Fibroblast of skin of left biceps (primary cell): ENCODE measurements around the gene TMEM106C.

Experiments
- DNase-seq, 2 experiments: peaks; one replicate each; pipeline ENCODE4 v3.0.0-alpha.2; 2013; ENCODE audit warnings: low read depth in 2 of 2

TMEM106C gene

DNA sequence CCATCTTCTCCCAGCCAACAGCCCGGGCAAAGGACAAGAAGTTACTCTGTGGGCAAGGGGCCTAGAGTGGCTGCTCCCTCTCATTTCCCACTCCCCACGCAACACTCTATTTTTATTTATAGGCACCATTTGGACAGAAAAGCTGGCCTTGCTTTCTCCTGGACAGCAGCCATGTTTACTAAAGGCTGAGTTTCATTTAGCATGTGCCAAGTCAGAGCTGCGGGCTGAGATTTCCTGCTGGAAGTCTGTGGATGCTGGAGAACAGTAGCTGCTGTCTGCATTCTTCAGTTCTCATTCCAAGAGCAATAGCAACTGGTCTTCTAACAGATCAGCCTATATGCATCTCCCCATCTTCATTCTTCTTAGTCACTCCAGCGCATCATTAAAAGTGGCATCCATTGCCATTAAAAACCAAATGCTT, 32.6 kb downstream of the TMEM106C start:
- DNase-seq, result no peak

DNA sequence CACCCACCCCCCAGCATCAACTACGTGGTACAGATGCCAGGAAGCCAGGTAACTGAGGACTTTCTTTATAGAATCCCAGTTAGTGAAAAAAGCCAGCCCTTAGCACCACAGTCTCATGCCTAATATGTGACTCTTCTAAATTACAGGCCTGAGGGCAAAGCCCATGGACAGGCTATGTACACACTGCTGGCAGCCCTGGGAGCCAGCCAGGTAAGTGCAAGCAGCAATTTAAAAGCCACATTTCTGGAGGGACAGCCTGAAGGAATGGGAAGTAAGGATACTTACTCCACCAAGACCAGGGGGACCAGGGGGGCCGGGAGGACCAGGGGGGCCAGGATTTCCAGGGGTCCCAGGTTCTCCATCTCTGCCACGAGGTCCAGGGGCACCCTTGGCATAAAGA, 33.9 kb downstream of the TMEM106C start:
- no peak for DNase-seq

DNA sequence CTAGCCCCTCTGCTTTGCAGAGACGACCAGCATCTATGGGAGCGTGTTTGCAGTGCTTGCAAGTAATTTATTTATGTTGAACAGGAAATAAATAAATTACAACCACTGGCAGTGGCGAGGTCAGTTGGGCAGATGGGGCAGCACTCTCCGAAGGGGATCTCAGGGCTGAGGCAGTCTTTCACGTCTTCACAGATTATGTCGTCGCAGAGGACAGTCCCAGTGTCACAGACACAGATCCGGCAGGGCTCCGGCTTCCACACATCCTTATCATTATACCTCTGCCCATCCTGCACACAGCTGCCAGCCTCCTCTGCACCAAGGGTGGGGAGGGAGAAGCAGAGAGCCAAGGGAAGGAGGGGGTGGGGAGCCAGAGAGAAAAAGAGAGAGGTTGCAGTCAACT, 36.4 kb downstream of the TMEM106C start:
- DNase-seq, result no peak

DNA sequence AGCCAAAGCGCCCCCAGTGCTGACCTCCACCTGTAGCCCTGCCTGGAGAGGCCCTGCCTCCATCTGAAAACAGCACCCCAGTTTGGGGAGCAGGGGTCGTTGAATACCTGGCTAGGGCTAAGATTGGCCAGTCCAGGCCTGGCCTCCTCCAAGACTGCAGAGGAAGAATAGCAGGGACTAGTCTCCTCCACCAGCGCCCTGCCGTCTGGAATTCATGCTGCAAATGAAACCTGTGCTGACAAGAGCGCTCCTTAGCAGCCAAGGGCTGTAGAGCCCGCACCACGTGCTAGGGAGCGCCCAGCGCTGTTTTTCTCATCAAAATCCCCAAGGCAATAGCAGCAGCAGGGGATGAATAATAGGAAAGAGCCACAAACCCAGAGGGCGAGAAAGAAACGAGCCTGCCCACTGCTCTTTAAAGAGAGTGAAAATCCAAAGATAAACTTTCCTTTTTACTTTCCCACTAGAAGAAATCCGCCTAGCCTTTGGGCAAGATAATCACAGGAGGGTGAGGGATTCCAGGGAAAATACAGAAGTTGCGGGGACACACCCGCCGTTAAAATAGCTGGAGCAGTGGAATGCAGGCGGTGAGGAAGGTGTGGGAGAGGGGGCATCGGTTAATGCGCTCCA, 37.6 kb downstream of the TMEM106C start:
- DNase-seq, result no peak

DNA sequence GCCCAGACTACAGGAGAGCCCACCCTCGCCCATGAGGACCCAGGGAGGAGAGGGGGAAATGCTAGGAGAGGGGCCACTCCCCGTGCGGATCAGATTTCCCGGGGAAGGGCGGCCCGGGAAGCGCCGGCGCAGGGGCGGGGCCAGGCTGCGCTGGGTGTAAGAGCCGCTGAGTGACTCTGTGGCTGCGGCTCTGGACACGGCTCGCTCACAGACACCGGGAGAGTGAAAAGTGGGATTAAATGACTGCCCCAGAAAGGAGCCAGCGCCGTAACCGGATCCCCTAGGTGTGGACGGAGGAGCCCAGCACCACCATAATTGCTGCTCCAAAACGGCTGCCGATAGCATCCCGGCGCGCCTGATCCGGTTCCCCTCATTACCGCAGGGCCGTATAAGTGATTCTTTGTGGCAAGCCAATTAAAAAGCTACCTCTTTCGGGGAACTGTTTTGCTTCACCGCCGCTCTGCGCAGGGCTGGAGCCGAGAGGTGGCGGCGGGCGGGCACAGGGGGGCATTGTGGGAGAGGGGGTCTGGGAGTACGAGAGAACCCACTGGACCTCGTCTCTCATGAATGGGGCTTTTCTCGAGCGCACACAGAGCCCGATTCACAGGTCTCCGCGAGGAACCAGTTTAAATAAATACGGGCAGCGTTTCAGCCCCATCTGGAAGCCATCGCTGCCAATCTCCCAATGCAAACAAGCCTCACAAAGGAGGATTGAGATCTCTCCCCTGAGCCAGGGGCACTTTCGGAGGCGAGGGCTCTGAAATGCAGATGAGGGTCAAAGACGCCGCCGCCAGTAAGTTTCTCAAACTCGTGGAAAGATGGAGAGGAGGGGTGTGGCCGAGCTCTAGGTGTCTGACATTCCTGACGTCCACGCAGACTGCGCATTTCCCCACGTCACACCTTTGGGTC, 38.4 kb downstream of the TMEM106C start:
- no peak for DNase-seq

DNA sequence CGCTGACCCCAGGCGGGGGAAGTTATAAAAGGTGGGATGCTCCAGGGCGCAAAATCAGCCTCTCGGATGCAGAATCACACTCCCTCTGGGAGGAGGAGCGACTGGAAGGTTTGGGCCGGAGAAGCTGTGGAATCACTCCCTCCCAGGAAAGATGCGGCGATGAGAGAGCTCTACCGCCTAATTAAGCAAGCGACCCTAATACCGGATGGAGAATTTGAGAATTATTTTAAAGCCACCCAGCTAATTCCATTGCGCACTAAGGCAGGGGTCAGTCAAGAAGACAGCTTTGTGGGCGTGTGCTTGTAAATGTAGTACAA, 39.0 kb downstream of the TMEM106C start:
- DNase-seq, result no peak

DNA sequence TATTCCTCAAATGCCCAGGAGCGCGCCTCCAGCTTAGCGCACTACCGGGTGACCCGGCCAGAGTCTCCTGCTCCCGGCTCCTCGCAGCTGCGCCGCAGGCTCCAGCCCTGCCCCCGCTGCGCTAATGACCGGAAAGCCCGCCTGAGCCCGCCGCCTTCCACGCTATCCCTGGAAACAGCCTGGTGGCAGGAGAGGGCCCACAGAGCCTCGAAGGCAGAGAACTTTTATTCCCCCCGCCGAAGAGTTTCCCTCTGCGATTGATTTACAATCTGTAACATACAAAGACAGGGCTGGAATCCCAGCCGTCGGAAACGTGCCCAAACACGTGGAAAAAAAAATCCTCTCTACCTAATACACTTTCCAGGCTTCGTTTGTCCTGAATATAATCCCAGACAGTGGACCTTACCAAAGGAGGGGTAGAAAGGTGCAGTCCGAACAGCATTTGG, 39.4 kb downstream of the TMEM106C start:
- DNase-seq, result no peak

DNA sequence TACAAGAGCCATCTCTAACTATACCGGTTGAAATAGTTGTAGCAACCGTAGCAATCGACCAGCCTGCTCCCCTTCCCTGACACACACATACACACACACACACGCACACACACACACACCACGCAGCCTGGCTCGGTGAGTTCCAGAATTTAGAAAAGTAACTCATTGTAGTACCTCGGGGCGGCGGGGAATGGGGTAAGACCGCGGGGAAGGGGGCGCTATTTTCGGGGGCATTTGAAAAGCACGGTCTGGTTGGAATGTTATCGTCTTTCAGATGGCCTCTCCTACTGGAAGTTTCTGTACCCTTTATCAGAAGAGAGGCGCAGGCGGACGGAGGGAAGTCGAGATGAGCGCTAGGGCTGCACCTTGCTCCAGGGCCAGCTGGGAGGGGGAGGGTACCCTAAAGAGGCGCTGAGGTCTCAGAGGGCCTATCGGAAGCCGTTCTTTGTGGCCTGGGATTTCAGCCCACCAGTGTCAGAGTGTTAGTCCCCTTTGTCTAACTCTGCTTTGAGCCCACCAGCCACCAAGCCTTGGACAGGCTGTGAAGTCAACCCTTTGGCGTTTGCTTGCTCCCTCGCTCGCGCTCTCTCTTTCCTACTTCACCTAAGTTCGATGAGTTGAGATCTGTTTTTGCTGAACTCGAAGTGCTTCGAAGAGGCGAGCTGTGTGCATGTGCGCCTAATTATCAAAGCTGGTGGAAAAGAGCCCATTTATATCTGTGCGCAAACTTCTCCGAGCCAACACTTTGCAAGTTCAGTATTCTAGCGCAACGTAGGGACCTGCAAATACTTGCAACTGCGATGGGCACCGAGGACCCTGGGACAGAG, 40.0 kb downstream of the TMEM106C start:
- no peak for DNase-seq

DNA sequence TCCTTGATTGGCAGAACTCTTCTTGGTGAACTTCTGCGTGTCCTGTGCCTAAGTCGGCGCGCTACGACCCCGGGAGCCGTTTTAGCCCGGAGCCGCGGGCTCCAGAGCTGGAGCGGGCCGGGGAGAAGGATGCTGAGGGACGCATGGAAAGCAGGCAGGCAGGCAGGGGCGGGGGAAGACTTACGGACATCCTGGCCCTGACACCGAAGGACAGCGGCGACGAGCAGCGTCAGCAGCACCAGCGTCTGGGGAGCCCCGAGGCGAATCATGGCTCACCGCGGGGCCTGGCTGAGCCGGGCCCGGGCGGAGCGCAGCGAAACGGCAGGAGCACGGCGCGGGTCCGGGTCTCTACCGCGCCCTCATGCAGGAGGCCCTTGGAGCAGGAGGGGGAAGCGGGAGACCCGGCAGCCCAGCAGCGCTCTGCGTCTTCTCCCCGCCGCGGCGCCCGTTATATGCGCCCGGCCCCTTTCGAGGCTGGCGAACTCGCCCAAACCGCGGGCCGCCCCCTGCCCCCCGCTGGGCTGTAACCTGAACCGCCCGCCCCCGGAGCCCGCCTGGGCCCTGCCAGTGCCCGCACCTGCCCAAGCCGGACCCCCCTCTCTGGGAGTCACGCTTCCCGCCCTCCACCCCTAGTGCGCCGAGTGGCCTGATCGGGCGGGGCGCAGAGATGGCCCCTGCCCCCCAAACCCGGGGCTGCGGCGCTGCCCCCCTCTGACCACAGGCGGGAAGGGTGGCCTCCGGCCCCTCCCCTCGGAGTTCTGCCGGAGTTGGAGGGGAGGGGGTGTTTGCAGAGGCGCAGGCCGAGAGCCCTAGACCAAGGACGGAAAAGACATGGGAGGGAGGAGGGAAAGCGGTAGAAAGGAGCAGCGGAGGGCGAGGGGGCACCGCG, 40.9 kb downstream of the TMEM106C start, which contains the start of gene COL2A1:
Gene COL2A1 (minus strand): TSS at position 424 of the 889 bp plus-strand sequence. CDS start 155 bp downstream, at position 269.
- DNase-seq, result no peak

DNA sequence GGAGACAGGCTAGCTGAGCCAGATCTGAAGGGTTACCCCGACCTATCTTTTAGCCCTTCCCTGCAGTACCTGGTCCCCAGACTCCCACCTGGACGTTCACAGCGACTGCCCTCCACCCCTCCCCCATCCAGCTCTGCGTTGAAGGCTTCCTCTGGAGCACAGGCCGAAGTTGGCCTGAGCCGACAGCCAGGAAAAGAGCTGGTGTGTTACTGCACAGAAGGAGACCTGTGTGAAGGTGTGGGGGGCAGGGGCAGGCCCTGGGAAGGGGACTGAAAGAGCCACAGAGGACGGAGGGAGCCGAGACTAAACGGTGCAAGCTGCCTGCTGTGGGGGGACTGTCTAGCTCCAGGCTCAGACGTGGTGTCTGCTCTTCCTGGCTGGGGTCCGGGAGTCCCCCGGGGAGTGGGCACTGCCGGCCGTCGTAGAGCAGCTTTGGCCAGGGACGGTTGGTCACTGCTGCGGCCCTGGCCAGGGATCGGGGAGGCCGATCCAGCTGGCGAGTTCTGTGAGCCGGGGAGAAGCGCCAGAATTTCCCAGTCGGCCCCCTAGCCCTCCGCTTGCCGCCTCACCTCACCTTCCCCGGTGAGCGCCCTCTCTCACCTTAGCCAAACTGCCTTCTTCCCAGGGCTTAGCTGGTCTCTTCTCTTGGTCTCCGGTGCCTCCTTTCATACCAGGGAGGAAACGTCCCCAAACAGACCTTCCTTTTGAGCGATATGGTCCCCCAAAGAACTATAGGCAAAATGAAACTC, 41.8 kb downstream of the TMEM106C start:
- DNase-seq, result no peak

DNA sequence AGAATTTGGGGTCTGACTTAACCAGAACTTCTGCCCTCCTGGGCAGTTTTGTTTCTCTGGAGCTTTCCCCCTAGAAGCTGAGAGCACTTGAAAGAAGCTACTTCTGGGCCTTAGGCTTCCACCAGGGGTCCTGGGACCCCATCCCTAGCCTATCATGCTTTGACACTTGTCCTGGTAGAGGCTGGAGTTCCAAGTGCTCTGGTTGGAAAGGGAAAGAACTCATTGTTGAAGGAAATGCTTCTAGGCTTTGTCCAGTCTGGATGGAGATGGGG, 42.3 kb downstream of the TMEM106C start:
- DNase-seq, result no peak

DNA sequence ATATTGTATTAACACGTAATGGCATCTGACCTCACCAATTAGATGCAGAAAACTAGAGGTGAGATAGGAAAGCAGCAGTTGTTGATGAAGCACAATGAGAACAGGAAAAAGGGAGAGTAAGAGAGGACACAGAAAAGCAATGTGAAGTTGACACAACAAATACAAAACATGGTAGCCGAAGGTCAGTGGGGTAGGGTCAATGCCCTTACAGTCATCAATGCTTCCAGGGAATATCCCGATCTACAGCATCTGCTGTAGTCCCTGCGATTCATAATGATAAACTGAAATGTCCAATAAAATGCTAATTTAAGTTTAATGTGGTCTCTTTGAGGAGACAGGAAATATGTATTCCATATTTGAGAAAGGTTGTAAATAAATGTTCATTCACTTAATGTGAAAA, 43.8 kb downstream of the TMEM106C start:
- DNase-seq, result no peak

DNA sequence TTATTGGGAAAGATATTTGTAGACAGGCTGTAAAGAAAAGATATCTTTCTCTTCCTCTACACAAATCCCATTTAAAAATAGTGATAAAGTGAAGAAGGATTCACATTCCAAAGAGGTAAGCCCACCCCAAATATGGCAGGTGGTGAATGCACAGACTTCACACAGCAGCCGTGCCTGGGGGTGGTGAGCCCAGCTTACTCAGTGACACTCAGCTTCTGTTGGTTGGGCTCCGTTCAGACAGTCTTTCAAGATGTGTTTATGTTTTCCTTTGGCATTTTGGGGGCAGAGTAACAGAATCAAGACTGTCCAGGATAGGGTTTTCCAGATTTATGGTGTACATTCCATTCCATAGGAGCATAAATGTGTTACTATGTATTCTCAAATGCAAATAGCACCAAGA, 45.0 kb downstream of the TMEM106C start:
- DNase-seq, result no peak

DNA sequence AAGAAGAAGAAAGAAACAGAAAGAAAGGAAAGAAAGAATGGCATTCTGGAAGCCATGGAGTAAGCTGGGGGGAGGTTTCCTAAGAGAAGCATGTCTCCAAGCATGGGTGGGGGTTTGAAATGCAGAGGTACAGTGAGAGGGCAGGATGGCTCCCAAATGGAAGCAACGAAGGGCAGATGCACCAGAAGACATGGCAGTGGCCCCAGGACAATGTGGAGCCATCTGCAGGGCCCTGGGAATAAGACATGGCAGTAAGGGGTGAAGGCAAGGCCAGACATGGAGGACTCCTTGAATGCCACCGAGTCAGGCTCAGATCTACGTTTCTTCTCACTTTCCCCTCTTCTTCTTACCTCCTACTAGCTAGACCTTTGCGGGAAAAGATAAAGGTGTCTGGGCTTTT, 45.6 kb downstream of the TMEM106C start:
- no peak for DNase-seq

DNA sequence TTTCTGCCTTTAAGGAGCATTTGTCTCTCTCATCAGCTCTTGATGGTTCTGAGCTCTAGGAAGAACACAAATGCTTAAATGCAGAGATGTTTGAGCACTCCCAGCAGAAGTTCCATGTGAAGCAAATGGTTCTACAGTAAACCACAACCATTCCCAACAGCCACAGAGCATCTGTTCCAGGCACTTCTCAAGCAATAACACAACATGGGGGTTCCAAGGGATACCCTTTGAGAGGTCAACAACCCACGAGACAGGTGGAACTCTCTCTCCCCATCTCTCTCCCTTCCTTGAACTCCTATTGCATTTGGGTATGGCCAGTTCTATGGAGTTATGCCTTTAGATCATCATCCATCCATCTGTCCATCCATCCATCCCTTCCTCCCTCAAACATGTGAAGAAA, 46.1 kb downstream of the TMEM106C start:
- DNase-seq, result no peak

DNA sequence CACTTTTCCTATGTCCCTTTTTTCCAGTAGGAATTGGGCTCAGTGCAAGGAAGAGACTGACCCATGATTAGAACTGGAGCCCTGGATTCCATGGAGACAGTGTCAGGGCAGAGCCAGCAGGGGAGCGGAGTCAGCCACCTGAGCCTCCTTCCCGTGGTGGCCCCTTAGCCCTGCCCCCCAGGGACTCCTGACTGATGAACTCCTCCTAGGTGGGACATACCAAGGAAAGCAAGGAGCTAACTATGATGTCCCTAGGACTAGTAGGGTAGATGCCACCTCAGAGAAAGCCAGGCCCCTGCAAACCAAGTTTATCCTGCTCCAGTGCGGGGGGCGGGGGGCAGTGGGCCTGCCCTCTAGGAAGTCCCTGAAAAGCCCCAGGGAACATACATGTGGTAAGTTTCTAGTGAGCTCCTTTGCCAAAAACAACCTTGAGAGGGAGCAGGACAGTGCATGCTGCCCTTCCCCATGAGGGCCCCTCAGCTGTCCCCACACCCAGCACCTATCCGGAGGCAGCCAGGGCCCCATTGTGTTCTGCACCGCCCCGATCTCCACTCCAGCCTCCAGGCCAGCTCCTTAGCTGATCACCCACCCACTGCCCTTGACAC, 47.1 kb downstream of the TMEM106C start:
- DNase-seq, result no peak

DNA sequence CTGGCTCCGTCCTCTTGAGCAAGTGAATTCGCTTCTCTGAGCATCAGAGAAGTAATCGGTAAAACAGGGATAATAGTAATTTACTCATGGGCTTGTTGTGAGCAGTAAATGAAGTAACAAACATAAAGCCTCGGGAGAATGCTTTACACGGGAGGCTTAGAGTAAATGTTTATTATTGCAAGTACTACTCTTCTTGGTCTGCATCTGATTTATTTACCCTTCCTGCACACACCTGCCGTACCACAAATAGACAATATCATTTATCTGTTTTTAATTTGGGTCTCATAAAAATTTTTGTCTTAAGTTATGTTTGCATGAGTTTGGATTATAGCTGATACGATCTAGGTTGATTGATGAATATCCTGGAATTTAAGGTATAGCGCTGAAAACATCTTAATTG, 48.7 kb downstream of the TMEM106C start:
- no peak for DNase-seq

DNA sequence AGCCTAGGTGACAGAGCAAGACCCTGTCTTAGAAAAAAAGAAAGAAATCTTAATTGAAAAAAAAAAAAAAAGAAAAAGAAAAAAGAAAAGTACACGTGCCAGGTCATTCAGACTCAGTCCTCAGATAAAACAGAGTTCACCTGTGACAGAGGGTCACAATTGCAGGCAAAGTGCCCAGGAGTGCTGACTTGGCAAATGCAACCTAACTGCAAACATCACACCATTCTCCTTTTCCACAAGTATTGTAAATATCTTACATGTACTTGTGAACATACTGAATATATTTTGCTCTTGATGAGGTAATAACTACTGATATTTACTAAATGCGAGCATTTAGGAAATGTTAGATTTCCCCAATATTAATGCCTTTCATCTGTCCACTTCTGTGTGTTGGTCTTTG, 49.9 kb downstream of the TMEM106C start:
- DNase-seq, result no peak

DNA sequence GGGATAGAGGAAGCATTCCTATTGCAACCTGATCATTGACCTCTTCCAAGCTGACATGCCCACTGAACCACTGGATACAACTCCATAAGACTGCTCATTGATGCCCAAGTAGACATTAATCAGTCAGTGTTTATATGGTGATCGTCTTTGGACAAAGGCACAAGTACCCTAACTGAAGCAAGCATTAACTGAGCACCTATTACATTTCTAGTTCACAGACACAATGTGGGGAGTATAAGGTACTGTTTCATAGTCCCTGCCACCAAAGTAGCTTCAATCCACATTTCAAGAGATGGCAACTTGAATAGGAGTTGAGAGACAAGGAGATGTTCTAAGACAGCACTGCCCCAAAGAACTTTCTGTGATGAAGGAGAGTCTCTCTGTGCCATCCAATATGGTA, 51.7 kb downstream of the TMEM106C start:
- no peak for DNase-seq

DNA sequence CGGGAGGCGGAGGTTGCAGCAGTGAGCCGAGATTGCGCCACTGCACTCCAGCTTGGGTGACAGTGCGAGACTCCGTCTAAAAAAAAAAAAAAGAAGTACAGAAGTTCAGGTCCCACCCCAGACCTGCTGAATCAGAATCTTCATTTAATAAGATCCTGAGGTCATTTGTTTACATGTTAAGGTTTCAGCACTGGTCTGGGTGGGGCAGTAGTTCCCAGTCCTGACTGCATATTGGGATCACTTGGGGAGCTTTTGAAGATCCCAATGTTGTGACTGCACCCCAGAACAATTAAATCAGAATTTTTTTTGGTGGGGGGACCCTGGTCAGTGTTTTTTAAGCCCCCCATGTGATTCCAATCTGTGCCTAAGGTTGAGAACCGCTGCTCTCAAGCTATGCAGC, 52.6 kb downstream of the TMEM106C start:
- no peak for DNase-seq
